Measurements from ENCODE around the gene ZFYVE1. TPM values are rescaled to one million over a fixed set of nuclear protein-coding genes. Genes with fewer than 3 reads are reported as not detected.
"Not testable (repeated sequence)": the region's sequence is repeated elsewhere in the genome, so short reads cannot be mapped to it uniquely, and the experiment has no call there.

The ZFYVE1 gene
- 8.3 and 9.8 TPM in 2 replicates for total RNA-seq

- Mint-ChIP-seq H3K9me3 (no peaks in the 10 kb centered on the region), H3K27me3 (ENCODE audit: low read depth) (no peaks in the 10 kb centered on the region), H3K27ac (peak within 1 kb of the TSS; percentile 86), H3K4me3 (ENCODE audit: low read depth) (peak within 1 kb of the TSS; percentile 94), H3K4me1 (ENCODE audit: low read depth) (peaks cover 33% of the 10 kb centered on the region), H3K36me3 (ENCODE audit: low read depth) (peaks cover 22% of the 10 kb centered on the region)
- peak; percentile 91 for DNase-seq (ENCODE audit: low spot score)
- intact Hi-C loops (cut with micrococcal nuclease), result loop anchor here (1.0 kb wide), 2 partner anchors 31 to 101 kb away; partner anchors contain the start of genes DCAF4 and RBM25
Observed at GRCh38 chr14:73026845-73027542, at the start of gene ZFYVE1. Gene ZFYVE1, minus strand, starts transcription at chr14:73027106. Its CDS starts 2,598 bp downstream, at chr14:73024508.

DNA sequence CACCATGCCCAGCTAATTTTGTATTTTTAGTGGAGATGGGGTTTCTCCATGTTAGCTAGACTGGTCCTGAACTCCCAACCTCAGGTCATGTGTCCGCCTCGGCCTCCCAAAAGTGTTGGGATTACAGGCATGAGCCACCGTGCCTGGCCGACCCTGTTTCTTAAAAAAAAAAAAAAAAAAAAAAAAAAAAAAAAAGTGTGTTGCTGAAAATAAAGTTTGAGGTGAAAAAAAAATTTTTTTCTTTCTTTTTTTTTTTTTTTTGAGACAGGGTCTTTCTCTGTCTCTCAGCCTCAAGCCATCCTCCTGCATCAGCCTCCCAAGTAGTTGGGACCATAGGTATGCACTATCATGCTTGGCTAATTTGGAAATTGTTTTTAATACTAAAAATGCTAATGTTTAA is 42.7 kb upstream of the ZFYVE1 start:
- H3K4me1 Mint-ChIP-seq (ENCODE audit: low read depth), result peaks cover 3% of the 10 kb centered on the region
- peaks cover 35% of the 10 kb centered on the region for H3K36me3 Mint-ChIP-seq (ENCODE audit: low read depth)
- no peaks in the 10 kb centered on the region for H3K27me3 Mint-ChIP-seq (ENCODE audit: low read depth)
- no peak overlapping the region for H3K4me3 Mint-ChIP-seq (ENCODE audit: low read depth)
- intact Hi-C loops (cut with micrococcal nuclease), result no loop called here
- no peak for DNase-seq (ENCODE audit: low spot score)
- no peak overlapping the region for H3K27ac Mint-ChIP-seq
- H3K9me3 Mint-ChIP-seq, result no peaks in the 10 kb centered on the region

- no peaks in the 10 kb centered on the region for H3K9me3 Mint-ChIP-seq
- H3K36me3 Mint-ChIP-seq (ENCODE audit: low read depth), result peaks cover 33% of the 10 kb centered on the region
- H3K27me3 Mint-ChIP-seq (ENCODE audit: low read depth), result no peaks in the 10 kb centered on the region
- intact Hi-C loops (cut with micrococcal nuclease), result loop anchor here (1.0 to 10.0 kb wide), 4 partner anchors 32 to 656 kb away; partner anchors contain the start of genes PNMA1, PSEN1, RIOX1 and ZFYVE1
- no peak overlapping the region for H3K27ac Mint-ChIP-seq
- H3K4me3 Mint-ChIP-seq (ENCODE audit: low read depth), result no peak overlapping the region
- peaks cover 24% of the 10 kb centered on the region for H3K4me1 Mint-ChIP-seq (ENCODE audit: low read depth)
- DNase-seq (ENCODE audit: low spot score), result peak; percentile 51
Observed at GRCh38 chr14:73058922-73059673, 32.2 kb upstream of the ZFYVE1 start.

DNA sequence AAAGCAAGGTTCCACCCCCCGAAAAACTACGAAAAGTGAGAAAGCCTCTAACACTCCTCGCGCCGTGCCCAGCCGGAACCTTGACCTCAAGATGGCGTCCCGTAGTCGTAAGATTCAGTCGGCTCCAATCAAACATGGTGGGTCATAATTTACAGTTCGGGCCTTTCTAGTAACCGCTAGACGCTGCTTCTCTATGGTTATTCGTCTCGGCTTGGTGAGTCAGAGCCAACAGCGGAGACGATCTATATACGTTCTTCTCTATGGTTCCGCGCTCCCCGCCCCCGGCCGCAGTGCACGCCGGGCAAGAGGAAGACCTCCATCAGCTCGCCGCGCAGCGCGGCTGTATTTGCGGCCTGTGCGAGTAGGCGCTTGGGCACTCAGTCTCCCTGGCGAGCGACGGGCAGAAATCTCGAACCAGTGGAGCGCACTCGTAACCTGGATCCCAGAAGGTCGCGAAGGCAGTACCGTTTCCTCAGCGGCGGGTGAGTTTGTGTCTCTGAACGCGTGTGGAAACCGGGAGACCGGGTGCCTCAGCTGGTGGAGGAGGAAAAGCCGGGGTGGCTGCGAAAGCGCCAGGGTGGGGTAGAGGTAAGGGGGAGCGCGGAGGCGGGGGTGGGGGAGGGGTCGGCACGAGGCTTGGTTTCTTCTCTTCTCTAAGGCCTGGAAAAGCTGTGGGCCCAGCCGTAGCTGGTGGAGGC is 31.5 kb upstream of the ZFYVE1 start, which contains the start of gene RBM25:
Gene RBM25, plus strand, starts transcription at position 311 of the 698 bp plus-strand sequence. CDS start 13,108 bp downstream, outside the sequence.
- H3K27me3 Mint-ChIP-seq (ENCODE audit: low read depth), result no peaks in the 10 kb centered on the region
- peaks cover 26% of the 10 kb centered on the region for H3K36me3 Mint-ChIP-seq (ENCODE audit: low read depth)
- no peak within 1 kb of the TSS for H3K27ac Mint-ChIP-seq
- peak; percentile 93 for DNase-seq (ENCODE audit: low spot score)
- peaks cover 22% of the 10 kb centered on the region for H3K4me1 Mint-ChIP-seq (ENCODE audit: low read depth)
- H3K9me3 Mint-ChIP-seq, result no peaks in the 10 kb centered on the region
- H3K4me3 Mint-ChIP-seq (ENCODE audit: low read depth), result no peak within 1 kb of the TSS
- intact Hi-C loops (cut with micrococcal nuclease), result loop anchor here (1.0 to 10.0 kb wide), 4 partner anchors 31 to 656 kb away; partner anchors contain the start of genes PNMA1, PSEN1, RIOX1 and ZFYVE1

GRCh38 chr14:73057944-73058223 is 31.0 kb upstream of the ZFYVE1 start:
- intact Hi-C loops (cut with micrococcal nuclease), result loop anchor here (1.0 to 10.0 kb wide), 4 partner anchors 31 to 657 kb away; partner anchors contain the start of genes PNMA1, PSEN1, RIOX1 and ZFYVE1
- H3K36me3 Mint-ChIP-seq (ENCODE audit: low read depth), result peaks cover 23% of the 10 kb centered on the region
- H3K9me3 Mint-ChIP-seq, result no peaks in the 10 kb centered on the region

GRCh38 chr14:73055251-73055650 is 28.3 kb upstream of the ZFYVE1 start:
- H3K4me3 Mint-ChIP-seq (ENCODE audit: low read depth), result no peak overlapping the region
- H3K9me3 Mint-ChIP-seq, result no peaks in the 10 kb centered on the region
- no peaks in the 10 kb centered on the region for H3K27me3 Mint-ChIP-seq (ENCODE audit: low read depth)
- DNase-seq (ENCODE audit: low spot score), result no peak
- no peak overlapping the region for H3K27ac Mint-ChIP-seq
- H3K36me3 Mint-ChIP-seq (ENCODE audit: low read depth), result peaks cover 4% of the 10 kb centered on the region
- intact Hi-C loops (cut with micrococcal nuclease), result loop anchor here (10.0 kb wide), 1 partner anchor 660 kb away; the partner anchor contains the start of gene PNMA1
- H3K4me1 Mint-ChIP-seq (ENCODE audit: low read depth), result peaks cover 8% of the 10 kb centered on the region

More at GRCh38 chr14:73057944-73058223, 31.0 kb upstream of the ZFYVE1 start:
- no peak overlapping the region for H3K4me3 Mint-ChIP-seq (ENCODE audit: low read depth)
- H3K27me3 Mint-ChIP-seq (ENCODE audit: low read depth), result no peaks in the 10 kb centered on the region
- H3K27ac Mint-ChIP-seq, result no peak overlapping the region
- DNase-seq (ENCODE audit: low spot score), result no peak
- peaks cover 22% of the 10 kb centered on the region for H3K4me1 Mint-ChIP-seq (ENCODE audit: low read depth)

- H3K27ac Mint-ChIP-seq, result no peak overlapping the region
- intact Hi-C loops (cut with micrococcal nuclease), result no loop called here
Observed at GRCh38 chr14:73049428-73049827, 22.5 kb upstream of the ZFYVE1 start.

DNA sequence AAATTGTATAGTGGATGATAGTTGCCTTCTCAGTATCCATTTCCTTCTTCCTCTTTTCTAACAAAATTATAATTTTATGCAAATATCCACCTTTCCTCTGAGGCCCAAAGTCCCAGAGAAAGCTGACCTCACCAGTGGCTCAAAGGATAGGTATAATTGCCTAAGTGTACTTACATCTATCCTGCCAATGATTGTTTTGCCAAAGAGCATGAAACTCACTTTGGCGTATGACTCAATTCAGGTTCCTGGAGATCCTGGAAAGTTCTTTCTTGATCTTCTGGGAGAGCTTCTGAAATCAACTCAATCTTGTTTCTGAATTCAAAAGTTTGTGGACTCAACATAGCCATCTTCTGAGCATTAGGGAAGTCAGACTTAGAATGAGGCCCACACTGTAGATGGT is 20.9 kb upstream of the ZFYVE1 start:
- Mint-ChIP-seq H3K27me3 (ENCODE audit: low read depth) (no peaks in the 10 kb centered on the region), H3K27ac (no peak overlapping the region), H3K36me3 (ENCODE audit: low read depth) (no peaks in the 10 kb centered on the region), H3K4me3 (ENCODE audit: low read depth) (no peak overlapping the region), H3K4me1 (ENCODE audit: low read depth) (peaks cover 2% of the 10 kb centered on the region), H3K9me3 (no peaks in the 10 kb centered on the region)
- intact Hi-C loops (cut with micrococcal nuclease), result no loop called here
- DNase-seq (ENCODE audit: low spot score), result no peak

More at GRCh38 chr14:73049428-73049827, 22.5 kb upstream of the ZFYVE1 start:
- Mint-ChIP-seq H3K36me3 (ENCODE audit: low read depth) (no peaks in the 10 kb centered on the region), H3K27me3 (ENCODE audit: low read depth) (no peaks in the 10 kb centered on the region), H3K9me3 (no peaks in the 10 kb centered on the region), H3K4me1 (ENCODE audit: low read depth) (peaks cover 2% of the 10 kb centered on the region), H3K4me3 (ENCODE audit: low read depth) (no peak overlapping the region)
- DNase-seq (ENCODE audit: low spot score), result no peak

- H3K27me3 Mint-ChIP-seq (ENCODE audit: low read depth); DNase-seq (ENCODE audit: low spot score); H3K9me3 Mint-ChIP-seq; H3K4me3 Mint-ChIP-seq (ENCODE audit: low read depth); H3K4me1 Mint-ChIP-seq (ENCODE audit: low read depth); H3K27ac Mint-ChIP-seq; H3K36me3 Mint-ChIP-seq (ENCODE audit: low read depth); intact Hi-C loops (cut with micrococcal nuclease): not testable (repeated sequence)
Observed at GRCh38 chr14:73036706-73037450, 10.0 kb upstream of the ZFYVE1 start.

DNA sequence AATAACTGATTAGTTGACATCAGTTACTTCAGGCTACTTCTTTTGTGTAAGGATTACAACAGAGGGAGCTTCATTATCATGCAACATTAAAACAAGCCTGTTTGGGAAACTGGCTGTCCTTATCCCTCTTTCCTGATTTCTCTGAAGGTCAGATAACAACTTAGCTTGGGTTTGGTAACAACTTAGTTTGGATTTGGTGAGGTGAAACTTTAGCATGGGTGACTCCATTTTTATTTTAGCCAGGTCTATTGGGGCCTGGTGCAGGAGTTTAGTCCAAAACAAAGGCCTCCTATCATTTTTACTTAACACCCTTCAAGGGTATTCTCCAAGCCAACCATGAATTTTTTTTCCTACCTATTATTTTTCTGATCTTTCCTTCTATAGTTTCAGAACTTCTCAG is 1.1 kb upstream of the ZFYVE1 start:
- H3K36me3 Mint-ChIP-seq (ENCODE audit: low read depth), result peaks cover 15% of the 10 kb centered on the region
- no peak overlapping the region for H3K4me3 Mint-ChIP-seq (ENCODE audit: low read depth)
- H3K27me3 Mint-ChIP-seq (ENCODE audit: low read depth), result no peaks in the 10 kb centered on the region
- peaks cover 25% of the 10 kb centered on the region for H3K4me1 Mint-ChIP-seq (ENCODE audit: low read depth)
- intact Hi-C loops (cut with micrococcal nuclease), result loop anchor here (1.0 kb wide), 2 partner anchors 30 to 102 kb away; partner anchors contain the start of genes DCAF4 and RBM25
- H3K9me3 Mint-ChIP-seq, result no peaks in the 10 kb centered on the region
- H3K27ac Mint-ChIP-seq, result no peak overlapping the region
- no peak for DNase-seq (ENCODE audit: low spot score)

GRCh38 chr14:73027546-73027945 is 640 bp upstream of the ZFYVE1 start:
- Mint-ChIP-seq H3K4me3 (ENCODE audit: low read depth) (peak overlapping the region; percentile 94), H3K4me1 (ENCODE audit: low read depth) (peaks cover 30% of the 10 kb centered on the region), H3K27me3 (ENCODE audit: low read depth) (no peaks in the 10 kb centered on the region), H3K27ac (peak overlapping the region; percentile 86), H3K9me3 (no peaks in the 10 kb centered on the region), H3K36me3 (ENCODE audit: low read depth) (peaks cover 18% of the 10 kb centered on the region)
- intact Hi-C loops (cut with micrococcal nuclease), result loop anchor here (1.0 kb wide), 2 partner anchors 31 to 101 kb away; partner anchors contain the start of genes DCAF4 and RBM25
- DNase-seq (ENCODE audit: low spot score), result no peak
